OCI-LY7 (cell line): ENCODE data around the gene ATG9B. TPM values are rescaled to one million over a fixed set of nuclear protein-coding genes. Genes with fewer than 3 reads are reported as not detected.
A peak's percentile ranks its signal among the peaks of the same experiment; 100 is the strongest.

Source experiments
- BruUV-seq: library from RNA; stranded (reverse); fragments of 400-500 nt; replicated peaks from 2 replicates; lab custom pipeline; 2021; lab: Mats Ljungman, UMichigan
- CTCF ChIA-PET: fragments of 300-600 bp; sonication (Branson Sonifier 250); formaldehyde crosslinking; loops from one replicate; lab custom pipeline; 2022; ENCODE audit warnings: antibody characterized with exemption; ENCODE audit not compliant: unreplicated experiment; lab: Charles Lee
- POLR2A ChIA-PET: fragments of 300-600 bp; sonication (Branson Sonifier 250); formaldehyde crosslinking; loops from one replicate; lab custom pipeline; 2022; ENCODE audit warnings: antibody characterized with exemption; lab: Charles Lee
- DNase-seq: peaks from one replicate; pipeline ENCODE4 v3.0.0-alpha.2; 2015; ENCODE audit warnings: low spot score
- H2AFZ ChIP-seq: fragments of 200-600 bp; sonication (generic), shearing (Covaris generic); 2 replicates; pipeline ENCODE4 v1.6.1; 2014; ENCODE audit warnings: mild to moderate bottlenecking, antibody characterized with exemption, low read length, moderate library complexity
- H3K27ac ChIP-seq: fragments of 200-600 bp; sonication (generic); 2 replicates; pipeline ENCODE4 v1.5.1; 2014; ENCODE audit warnings: mixed run types, low read depth, mild to moderate bottlenecking, moderate library complexity, low read length, inconsistent platforms; ENCODE audit not compliant: poor library complexity, severe bottlenecking
- H3K36me3 ChIP-seq: fragments of 200-600 bp; sonication (generic); 2 replicates; pipeline ENCODE4 v1.6.1; 2014; ENCODE audit warnings: mild to moderate bottlenecking, antibody characterized with exemption, low read length, moderate library complexity, mixed read lengths; ENCODE audit not compliant: insufficient read depth
- H3K4me1 ChIP-seq: fragments of 200-600 bp; sonication (generic); 2 replicates; pipeline ENCODE4 v1.5.1; 2014; ENCODE audit warnings: mild to moderate bottlenecking, low read length; ENCODE audit not compliant: insufficient read depth, poor library complexity, severe bottlenecking
- H3K4me2 ChIP-seq: fragments of 200-600 bp; sonication (generic); 2 replicates; pipeline ENCODE4 v1.6.1; 2014; ENCODE audit warnings: mild to moderate bottlenecking, low read length
- H3K4me3 ChIP-seq: fragments of 200-600 bp; sonication (generic); 2 replicates; pipeline ENCODE4 v1.5.1; 2014; ENCODE audit warnings: mild to moderate bottlenecking, low read depth, low read length; ENCODE audit not compliant: poor library complexity, severe bottlenecking
- H3K79me2 ChIP-seq: fragments of 200-600 bp; sonication (generic); 2 replicates; pipeline ENCODE4 v1.6.1; 2016; ENCODE audit warnings: low read depth, mild to moderate bottlenecking, low read length, moderate library complexity, mixed read lengths; ENCODE audit not compliant: insufficient read depth
- H3K9me2 ChIP-seq: fragments of 200-600 bp; sonication (generic); 2 replicates; pipeline ENCODE4 v1.6.1; 2016; ENCODE audit warnings: mild to moderate bottlenecking, low read length, mixed read lengths; ENCODE audit not compliant: insufficient read depth
- H3K9me3 ChIP-seq: fragments of 200-600 bp; sonication (generic); 2 replicates; pipeline ENCODE4 v1.6.1; 2014; ENCODE audit warnings: mild to moderate bottlenecking, mixed run types, low read length, mixed read lengths
- H4K20me1 ChIP-seq: fragments of 200-600 bp; sonication (generic); 2 replicates; pipeline ENCODE4 v1.6.1; 2014; ENCODE audit warnings: mild to moderate bottlenecking, antibody characterized with exemption, low read length, moderate library complexity, mixed read lengths; ENCODE audit not compliant: insufficient read depth
- CTCF ChIP-seq: fragments of 200-600 bp; sonication (generic); conservative IDR thresholded peaks from 2 replicates; pipeline ENCODE4 v1.5.1; 2014; ENCODE audit warnings: mild to moderate bottlenecking, antibody characterized with exemption, low read length, moderate library complexity, mixed read lengths
- EZH2phosphoT487 ChIP-seq: fragments of 200-600 bp; sonication (generic); IDR thresholded peaks from 2 replicates; pipeline ENCODE4 v1.6.1; 2018; ENCODE audit warnings: low read depth, borderline replicate concordance, mild to moderate bottlenecking, mixed run types, antibody characterized with exemption, low read length, moderate library complexity, mixed read lengths
- intact Hi-C: fragments of 100-400 bp; cut with micrococcal nuclease; formaldehyde crosslinking; loops from one replicate; pipeline ENCODE4 v1.10.0; 2022; ENCODE audit not compliant: unreplicated experiment
- total RNA-seq, 2 experiments: library from RNA; depleted of rRNA in 1 of 2; stranded (reverse); fragments of >200 nt in 1 of 2; shearing (Covaris generic) in 1 of 2; gene quantifications; 2 replicates each; pipeline ENCODE4 v1.2.3, GENCODE V29; 2014 to 2022

The ATG9B gene
- total RNA-seq, 2 experiments from 2014 or later: 0.97 to 1.1 TPM

- POLR2A ChIA-PET: interaction anchor here (0.6 kb wide), 1 partner anchor 11 kb away, joined by 3 read pairs; no protein-coding TSS in a partner anchor
- intact Hi-C loops: no loop called here
These were observed 8.9 kb upstream of the ATG9B start for GRCh38 chr7:151032936-151033863.

DNA sequence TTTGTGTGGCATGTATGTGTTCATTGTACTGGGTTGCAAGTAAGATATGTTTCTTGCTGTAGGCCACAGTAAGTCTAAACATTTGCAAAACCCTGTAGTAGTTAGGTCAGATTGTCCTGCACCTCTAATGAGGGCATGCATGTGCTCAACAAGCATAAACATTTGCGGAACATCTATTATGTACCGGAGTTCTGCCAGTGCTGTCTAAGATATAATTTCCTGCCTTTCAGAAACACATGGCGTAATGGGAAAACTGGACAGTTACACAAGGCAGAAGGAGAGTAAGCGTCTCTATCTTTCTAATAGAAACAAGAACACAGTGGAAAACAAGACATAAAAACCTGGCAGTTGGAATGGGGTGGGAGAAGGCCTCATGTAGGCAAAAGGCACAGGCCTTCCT, 6.7 kb upstream of the ATG9B start:
- TSS peak; percentile 48 for BruUV-seq

More at GRCh38 chr7:151032936-151033863, 8.9 kb upstream of the ATG9B start:
- H3K4me3 ChIP-seq: no peak overlapping the region
- no TSS peak for BruUV-seq
- no peak for DNase-seq
- no peaks in the 10 kb centered on the region for H3K9me3 ChIP-seq
- peaks cover 19% of the 10 kb centered on the region for H3K36me3 ChIP-seq
- no peak overlapping the region for H3K4me2 ChIP-seq
- peaks cover 11% of the 10 kb centered on the region for H3K4me1 ChIP-seq
- H4K20me1 ChIP-seq: 0 out of 2 replicates have a peak, but pooled peaks cover 3% of the 10 kb centered on the region
- peaks cover 14% of the 10 kb centered on the region; the same call in 1 of the 2 replicates for H3K79me2 ChIP-seq
- H3K27ac ChIP-seq: no peak overlapping the region
- no peak overlapping the region for H2AFZ ChIP-seq
- no peaks in the 10 kb centered on the region for H3K9me2 ChIP-seq
- CTCF ChIA-PET: interaction anchor here (1.1 kb wide), 1 partner anchor 78 kb away, joined by 3 read pairs; no protein-coding TSS in a partner anchor
- TF ChIP-seq EZH2phosphoT487 (no peak), CTCF (no peak)

More for the DNA sequence above, 6.7 kb upstream of the ATG9B start:
- 0 out of 2 replicates have a peak, but pooled peaks cover 3% of the 10 kb centered on the region for H4K20me1 ChIP-seq
- ChIA-PET CTCF (no interaction called here), POLR2A (no interaction called here)
- DNase-seq: no peak
- no peak overlapping the region for H3K27ac ChIP-seq
- H3K4me1 ChIP-seq: peaks cover 23% of the 10 kb centered on the region
- intact Hi-C loops: no loop called here
- H3K79me2 ChIP-seq: peaks cover 14% of the 10 kb centered on the region; the same call in 1 of the 2 replicates
- no peak overlapping the region for H2AFZ ChIP-seq
- TF ChIP-seq EZH2phosphoT487: no peak
- TF ChIP-seq CTCF: no peak
- peaks cover 5% of the 10 kb centered on the region; the same call in 1 of the 2 replicates for H3K36me3 ChIP-seq
- no peak overlapping the region for H3K4me2 ChIP-seq
- no peaks in the 10 kb centered on the region for H3K9me2 ChIP-seq
- H3K9me3 ChIP-seq: no peaks in the 10 kb centered on the region
- no peak overlapping the region for H3K4me3 ChIP-seq
